NCI-H748 (cell line): ENCODE data around the gene CAV1.
A peak's percentile ranks its signal among the peaks of the same experiment; 100 is the strongest.

Source experiments
- DNase-seq: peaks from one replicate; lab custom pipeline; 2025; ENCODE audit not compliant: unreplicated experiment; lab: John Stamatoyannopoulos, UW

CAV1 gene

DNA sequence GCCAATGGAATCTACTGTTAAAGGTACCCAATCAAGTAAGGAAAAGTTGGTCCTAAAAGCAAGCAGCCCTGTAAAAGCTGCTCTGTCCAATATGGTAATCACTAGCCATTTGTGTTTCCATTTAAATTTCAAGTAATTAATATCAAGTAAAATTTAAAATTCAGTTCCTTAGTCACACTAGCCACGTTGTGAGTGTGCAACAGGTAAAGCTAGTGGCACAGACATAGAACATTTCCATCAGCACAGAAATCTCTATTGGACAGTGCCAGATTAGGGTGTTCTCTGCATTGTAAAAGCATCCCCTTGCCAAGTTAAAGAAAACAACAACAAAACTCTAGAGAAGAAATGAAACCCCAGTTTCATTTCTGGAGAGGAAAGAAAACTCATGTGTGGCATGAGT, 4.4 kb downstream of the CAV1 start:
- DNase-seq = no peak

DNA sequence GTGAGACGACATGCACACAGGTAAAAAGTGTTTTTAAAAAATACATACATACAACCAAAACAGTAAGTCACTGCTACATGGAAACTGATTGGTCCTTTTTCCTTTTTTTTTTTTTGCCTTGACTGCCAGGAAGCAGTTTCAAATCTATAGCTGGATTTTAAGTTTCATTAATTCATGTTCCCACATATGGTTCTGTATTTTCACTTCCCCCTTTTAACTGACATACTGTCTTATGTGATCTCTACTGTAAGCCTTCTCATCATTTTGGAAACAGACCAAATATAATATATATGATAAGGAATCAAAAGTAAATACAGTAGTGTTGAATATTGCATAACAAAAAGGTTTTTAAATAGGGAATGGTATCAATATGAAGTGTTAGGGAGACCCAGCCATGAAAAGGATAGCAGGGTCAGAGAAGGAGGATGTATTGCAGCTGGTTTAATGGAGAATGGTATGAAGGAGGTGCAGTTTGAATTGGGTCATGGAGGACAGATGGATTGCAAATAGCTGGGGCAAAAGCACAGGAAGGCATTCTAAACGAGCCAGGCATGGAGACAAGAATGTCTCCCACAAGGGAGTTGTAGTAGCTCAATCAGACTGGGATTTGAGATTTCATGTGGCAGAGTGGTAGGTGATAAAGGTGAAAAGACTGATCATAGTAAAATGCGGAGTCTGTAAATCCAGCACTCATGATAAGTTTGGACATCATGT, 5.4 kb downstream of the CAV1 start:
- no peak for DNase-seq

DNA sequence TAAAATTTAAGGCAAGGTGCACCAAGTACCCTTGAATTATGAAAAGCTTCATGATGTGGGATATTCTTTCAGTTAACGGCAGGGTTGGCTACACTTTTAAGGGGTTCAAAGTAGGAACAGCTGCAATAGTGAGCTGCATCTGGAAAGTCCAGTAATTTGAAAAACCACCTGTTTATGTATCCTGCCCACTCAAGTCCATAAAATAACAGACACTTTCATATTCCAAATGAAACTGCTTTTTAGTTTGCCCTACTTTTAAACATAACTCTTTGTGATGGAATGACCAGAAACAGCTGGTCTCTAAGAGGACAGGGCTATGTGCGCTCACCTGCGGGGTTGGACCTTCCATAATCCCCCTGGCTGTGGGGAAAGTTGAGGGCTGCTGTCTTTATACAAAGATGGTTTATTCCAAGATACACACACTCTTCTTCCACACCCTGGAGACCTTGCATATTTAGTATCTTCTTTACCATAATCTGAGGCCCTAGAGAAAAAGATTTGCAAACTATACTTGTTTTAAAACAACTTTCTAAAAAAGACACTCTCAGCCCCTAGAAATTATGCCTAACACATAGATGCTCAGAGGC, 7.4 kb downstream of the CAV1 start:
- DNase-seq = no peak

DNA sequence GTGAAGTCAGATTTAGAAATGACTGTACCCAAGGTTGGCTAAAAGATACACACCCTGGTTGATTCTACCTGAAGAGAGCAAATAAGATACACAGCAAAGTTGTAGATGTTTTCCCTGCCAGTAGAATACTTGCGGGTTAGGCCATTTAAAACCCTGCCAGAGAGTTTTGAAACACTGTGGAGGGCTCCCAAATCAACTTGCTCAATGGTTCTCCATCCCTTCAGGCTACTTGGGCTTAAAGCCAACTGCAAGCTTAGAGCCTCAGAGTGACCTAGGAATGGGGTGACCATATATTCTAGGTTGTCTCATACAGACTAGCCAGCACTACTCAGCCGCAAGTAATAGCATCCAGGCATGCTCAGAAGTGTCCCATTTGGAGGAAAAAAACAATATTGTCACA, 10.0 kb downstream of the CAV1 start:
- DNase-seq = no peak

DNA sequence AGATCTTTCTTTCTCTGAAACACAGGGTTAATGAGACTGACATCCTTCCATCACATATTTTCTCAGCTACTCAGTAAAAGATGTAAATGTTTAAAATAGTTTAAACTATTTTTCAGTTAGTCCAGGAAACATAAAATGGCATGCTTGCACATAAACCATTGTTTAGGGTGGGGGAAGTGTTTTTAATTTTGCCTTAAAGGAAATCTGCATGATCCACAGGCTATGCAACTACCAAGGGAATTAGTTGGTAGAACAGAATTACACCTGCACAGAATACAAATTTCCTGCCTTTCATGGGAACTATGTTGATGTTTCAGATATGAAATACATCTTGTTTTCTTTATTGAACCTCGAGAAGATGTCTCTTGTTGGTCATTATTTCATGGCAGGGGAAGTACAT, 10.6 kb downstream of the CAV1 start:
- no peak for DNase-seq

DNA sequence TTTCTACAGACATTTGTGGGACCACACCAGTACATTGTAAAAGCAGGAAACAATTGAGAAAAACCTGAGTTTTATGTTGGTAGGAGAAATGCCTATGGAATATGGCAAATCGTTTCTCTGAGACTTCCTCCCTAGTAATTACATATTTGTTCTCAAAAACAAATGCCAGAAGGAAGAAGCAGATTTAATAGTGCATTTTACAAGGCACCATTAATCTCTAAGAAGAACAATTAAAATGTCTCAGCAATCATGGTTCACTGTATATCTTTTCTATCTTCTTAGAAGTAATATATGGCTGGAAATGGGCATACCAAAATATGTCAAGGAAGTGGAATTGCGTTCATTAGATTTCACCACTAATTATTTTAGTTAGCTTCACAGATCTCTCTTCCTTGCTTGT, 13.3 kb downstream of the CAV1 start:
- no peak for DNase-seq

DNA sequence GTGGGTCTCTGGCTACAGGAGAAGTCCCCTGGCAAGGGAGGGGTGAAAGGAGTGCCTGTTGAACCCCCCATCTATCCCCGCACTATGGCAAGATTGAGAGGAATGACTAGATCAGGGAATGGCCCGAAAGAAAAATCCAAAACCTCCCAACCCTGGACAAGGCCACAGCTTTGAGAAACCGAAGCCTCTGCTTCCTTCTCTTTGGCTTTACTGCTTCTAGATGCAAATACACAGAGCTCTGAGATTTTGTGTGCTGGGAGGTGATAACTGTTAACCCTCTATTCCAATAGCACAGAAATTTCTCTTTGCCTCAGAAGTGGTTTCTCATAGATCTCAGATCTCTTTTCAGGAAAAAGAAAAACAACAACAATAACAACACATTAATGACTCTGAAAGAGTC, 15.0 kb downstream of the CAV1 start:
- DNase-seq = no peak

DNA sequence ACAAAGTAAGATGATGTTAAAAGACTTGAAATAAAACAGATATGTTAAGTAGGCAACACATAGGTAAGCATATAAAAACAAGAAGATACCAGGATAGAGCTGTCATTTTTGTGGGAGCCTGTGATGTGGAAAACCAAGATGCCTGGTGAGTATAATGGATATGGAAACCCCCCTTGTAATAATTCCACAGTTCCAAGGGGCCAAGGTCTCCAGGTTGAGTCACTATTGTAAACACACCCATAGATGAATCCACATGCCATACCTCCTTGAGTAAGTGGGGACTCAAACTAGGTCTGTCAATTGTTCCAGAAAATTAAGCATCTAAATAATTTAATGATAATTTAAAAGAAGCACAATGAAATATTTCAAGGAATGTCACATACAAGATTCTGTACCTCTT, 15.9 kb downstream of the CAV1 start:
- no peak for DNase-seq

DNA sequence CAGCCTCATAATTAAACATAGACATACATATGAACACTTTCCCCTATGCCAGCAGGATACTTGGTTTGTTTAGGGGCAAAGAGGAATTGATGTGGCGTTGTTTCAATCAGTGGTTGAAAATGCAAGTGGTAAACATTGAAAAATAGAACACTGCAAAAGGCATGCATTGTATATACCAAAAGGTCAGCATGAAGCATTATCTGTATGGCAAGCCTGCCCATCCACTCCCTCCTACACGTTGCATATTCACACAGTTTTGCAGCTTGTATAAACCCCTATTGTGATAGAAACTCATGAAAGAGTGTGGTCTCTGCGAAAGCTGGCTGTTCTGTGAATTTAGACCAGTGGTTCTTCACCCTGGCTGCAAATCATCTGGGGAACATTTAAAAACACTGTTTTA, 17.1 kb downstream of the CAV1 start:
- no peak for DNase-seq

DNA sequence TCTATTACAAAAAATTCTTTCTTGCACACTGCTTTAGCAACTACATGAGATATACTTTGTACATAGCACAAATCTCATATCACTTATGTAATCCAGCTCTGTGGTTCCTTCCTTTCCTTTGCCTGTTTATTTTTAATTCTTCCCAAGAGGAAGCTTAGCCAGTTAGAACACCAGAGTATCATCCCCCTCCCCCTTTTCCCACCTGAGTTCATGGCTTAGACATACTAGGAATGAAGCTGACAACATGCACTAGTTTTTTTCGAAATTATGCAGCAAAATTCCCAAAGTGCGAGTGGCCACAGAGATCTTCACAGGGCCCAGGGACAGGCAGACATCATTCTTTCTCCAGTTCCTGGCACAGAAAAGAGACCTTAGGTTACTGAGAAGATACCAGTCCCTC, 17.8 kb downstream of the CAV1 start:
- DNase-seq = no peak

DNA sequence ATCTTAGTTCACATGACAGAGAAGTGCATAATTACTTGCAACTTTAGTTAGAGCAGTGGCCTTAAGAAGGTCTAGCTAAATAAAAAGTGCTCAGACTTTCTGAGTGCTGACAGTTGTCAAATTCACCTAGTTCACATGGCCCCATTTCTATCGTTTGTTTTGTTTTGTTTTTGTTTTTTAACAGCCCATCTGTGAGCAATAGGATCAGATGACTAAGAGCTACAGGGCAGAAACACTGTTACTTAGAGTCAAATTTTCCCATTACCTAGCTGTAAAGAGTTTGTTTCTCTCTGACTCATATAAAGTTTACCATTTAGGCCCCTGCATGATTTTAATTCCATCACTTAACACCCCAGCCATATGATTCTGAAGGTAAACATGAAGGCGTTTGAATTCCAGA, 18.8 kb downstream of the CAV1 start:
- DNase-seq = no peak

DNA sequence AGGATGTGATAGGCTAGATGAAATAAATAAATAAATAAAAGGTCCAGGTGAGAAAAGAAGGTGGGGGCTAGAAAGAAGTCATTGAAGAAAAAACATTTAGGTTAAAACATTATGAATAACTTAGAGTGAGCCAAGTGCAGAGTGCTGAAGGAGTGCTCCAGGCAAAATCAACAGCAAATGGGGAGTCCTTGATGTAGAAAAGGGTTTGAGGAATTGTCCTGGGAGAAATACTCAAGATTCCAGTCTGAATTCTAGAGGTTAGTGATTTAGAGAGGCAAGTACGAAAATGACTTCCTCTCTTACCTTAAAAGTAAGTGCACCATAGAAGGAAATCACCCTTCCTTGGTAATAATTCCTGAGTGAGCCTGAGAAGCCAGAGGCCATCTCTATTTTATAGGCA, 19.7 kb downstream of the CAV1 start:
- DNase-seq = no peak

DNA sequence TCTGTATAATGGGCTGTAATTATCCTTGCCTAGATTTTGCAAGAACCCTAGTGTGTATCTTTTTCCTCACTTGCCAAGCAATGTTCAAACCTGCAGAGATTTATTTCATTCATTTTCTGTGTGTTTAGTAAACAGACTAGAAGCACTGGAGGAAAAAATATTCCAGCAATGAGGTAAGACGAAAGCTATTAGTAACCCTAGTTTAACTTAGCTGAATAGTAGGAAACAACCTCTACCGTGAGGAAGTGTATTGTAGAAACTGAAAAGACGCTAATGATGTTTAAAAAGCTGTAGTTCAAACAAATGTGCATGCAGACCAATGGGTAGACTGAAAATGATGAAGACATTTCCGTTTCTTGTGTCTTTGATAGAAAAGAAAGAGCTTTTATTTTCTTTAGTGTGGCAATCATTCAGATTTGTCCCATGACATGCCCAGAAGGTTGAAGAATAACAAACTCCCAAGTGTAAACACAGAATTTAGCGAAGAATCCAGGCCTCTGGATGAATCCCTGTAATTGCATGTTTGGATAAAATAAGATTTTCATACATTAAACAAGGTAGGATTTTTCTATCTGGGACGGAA, 20.7 kb downstream of the CAV1 start:
- no peak for DNase-seq

DNA sequence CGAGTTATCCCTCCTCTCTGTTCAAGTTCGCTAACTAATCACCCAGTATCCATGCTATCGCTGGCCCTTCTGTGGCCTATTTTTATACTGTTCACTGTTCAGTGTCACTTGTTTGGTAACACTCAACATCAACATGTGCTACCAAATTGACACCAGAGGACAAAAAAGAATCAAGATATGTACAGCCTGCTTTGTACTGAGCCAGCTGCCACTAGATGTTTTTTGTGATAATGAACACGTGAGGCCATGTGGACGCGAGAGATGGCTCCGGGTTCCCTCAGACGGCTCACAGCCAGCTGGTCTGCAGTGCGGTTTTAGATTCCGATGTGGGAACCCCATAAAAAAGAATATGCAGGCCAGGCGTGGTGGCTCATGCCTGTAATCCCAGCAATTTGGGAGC, 21.2 kb downstream of the CAV1 start:
- DNase-seq = no peak

DNA sequence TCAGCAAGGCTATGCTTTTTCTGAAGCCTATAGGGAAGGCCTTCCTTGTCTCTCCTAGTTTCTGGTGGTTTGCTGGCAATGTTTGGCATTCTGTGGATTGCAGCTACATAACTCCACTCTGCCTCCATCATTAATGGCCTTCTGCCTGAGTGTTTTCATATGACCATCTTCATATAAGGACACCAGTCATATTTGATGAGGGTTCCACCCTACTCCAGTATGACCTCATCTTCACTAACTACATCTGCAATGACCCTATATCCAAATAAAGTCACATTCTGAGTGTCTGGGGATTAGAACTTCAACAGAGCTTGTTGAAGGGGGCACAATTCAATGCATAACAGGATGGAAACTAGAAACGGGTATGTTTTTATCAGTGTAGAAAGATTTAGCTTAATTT, 22.1 kb downstream of the CAV1 start:
- no peak for DNase-seq

DNA sequence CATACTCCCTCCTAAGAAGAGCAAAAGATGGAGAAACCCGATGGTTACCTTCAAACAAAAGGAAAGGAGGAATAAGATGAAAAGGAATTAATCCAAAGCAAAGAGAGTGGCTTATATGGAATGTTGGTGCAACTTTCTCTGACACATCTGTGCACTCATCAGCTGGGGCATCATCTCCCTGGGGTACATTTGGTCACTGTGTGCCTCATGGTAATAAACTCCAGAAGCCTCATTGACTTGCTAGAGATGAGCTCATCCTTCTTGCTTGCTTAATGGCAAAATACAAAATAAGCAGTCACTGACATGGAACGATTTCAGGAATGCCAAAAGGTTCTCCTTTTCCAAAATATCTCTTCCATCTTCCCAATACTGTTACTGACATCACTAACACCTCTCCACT, 22.5 kb downstream of the CAV1 start:
- no peak for DNase-seq

DNA sequence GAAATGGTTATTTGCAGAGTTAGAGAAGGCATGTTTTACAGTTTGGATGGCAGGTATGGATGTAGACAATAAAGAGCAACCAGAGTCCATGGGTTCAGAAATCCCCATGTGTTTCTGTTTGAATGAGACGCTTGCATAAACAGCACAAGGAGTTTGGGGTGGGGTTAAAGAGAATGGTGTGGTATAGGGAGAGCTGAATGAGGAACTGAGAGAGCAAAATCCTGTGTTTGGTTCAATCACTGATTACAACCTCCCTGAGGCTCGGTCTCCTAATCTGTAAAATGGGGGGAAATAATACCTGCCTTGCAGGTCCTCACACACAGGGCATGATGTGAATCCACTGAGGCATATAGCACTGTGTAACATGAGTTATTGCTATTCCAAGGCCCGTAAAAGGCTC, 23.7 kb downstream of the CAV1 start:
- DNase-seq = no peak

DNA sequence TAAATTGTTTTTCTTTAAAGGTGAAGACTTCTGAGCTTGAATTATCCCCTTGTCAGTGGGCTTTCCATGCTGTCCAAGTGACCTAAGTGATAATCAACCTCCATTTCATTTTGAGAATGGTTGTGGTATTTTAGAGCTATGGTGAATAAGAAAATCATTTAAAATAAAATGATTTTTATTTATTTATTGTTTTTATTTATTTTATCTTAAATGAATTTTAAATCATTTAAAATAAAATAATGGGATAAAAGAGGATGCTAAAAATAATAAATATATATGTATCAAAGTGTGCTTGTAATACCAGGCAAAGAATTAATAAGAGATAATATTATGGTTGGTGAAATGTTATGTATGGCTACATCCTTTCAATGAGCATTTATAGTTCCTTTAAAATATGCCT, 24.5 kb downstream of the CAV1 start:
- DNase-seq = no peak

DNA sequence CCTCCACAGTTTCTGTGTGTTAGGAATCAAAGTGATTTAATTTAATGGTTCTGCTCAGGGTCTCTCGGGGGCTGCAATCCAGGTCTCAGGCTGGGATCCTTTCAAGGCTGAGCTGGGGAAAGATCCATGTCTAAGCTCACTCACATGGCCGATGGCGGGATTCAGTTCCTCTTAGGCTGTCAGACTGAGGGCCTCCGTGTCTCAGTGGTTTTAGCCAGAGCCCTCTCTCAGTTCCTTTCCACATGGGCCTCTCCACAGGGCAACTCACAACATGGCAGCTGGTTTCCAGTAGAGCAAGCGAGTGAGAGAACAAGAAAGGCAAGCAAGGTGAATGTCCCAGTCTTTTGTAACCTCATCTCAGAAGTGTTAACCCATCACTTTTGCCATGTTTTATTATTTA, 26.9 kb downstream of the CAV1 start:
- DNase-seq = no peak

DNA sequence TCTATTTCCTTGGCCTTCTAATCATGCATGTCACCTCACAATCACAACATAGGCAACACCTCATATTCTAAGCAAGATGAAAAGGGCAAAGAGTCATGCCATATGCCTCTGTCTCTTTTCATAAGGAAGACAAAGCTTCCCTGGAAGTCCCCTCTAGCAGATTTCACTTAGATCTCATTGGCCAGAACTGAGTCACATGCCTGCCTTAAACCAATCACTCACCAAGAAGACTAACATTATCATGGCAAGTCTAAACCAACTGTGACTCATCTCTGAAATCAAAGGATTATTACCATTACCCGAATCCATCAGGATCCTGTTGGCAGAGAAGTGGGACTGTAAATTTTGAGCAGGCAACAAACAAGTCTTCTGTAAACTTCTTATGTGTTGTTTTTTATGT, 27.8 kb downstream of the CAV1 start:
- DNase-seq = no peak

DNA sequence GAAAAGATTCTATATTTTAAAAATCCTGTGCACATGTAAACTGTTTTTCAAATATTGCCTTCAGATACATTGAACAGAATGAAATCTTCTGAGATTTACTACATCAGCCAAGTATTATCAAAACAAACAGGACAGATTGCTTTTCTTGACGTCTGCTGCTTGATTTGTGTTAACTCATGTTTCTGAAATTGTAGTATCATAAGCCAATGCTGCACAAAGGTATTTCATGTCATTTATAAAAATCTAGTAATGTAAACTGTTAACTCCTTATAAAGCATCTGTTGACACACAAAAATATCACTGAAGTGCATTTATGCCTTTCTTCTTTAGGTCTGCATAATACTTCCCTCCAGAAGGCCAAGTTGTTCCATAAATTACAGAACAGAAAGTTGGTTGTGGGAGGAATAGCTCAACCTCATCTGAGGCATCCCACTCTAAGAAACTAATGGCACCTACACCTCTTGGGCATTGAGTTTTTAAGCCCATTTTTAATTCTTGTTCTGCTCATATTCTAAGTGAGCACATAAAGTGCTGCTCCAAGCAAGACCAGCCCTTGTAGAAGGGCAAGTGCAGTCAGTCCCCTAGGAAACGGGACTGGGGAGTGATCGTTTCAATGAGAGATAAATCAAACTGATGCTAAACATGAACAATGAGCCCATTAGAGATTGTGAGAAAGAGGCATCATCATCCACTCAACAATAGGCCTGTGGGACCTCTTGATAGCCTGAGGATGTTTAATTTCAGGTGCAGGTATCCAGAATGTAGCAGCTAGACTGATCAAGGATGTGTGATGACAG, 28.5 kb downstream of the CAV1 start:
- DNase-seq = peak; percentile 19

DNA sequence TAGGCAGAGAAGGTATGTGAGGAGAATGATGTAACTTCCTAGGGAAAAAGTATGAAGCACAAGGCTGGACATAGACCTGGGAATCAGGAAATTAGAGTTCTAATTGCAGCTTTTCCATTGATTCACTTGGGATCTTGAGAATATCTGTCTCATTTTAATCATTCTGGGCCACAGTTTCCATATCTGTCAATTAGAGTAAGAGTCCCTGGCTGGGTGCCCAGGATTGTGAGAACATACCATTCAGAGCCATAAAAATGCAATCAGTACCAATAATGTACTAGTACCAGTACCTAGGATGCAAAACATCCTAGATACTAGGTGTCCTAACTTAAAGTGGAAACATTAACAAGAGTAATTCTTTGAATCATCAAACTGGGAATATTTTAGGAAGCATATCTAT, 29.6 kb downstream of the CAV1 start:
- no peak for DNase-seq
